ENCODE data around the gene ARSB.
A peak's percentile ranks its signal among the peaks of the same experiment; 100 is the strongest.

The ARSB gene

GRCh38 chr5:78811121-78811817 lies 173.8 kb downstream of the ARSB start:
- H3K36me3 Mint-ChIP-seq (ENCODE audit: low read depth), result no peaks in the 10 kb centered on the region
- no peaks in the 10 kb centered on the region for H3K27me3 Mint-ChIP-seq (ENCODE audit: low read depth)
- peak overlapping the region; percentile 80 to 91 (median 87) for H3K27ac Mint-ChIP-seq
- H3K4me3 Mint-ChIP-seq, result no peak overlapping the region
- H3K4me1 Mint-ChIP-seq, result peaks cover 48% of the 10 kb centered on the region
- H3K9me3 Mint-ChIP-seq, result no peaks in the 10 kb centered on the region
- no peak for TF ChIP-seq CTCF (IDR thresholded peaks at IDR 0.05; ENCODE audit: unreplicated experiment in 3 of 3)

- no peaks in the 10 kb centered on the region for H3K36me3 Mint-ChIP-seq (ENCODE audit: low read depth)
- H3K27me3 Mint-ChIP-seq (ENCODE audit: low read depth), result no peaks in the 10 kb centered on the region
- H3K4me1 Mint-ChIP-seq, result peaks cover 57% of the 10 kb centered on the region
- H3K27ac Mint-ChIP-seq, result peak overlapping the region; percentile 80 to 91 (median 87)
- TF ChIP-seq CTCF (IDR thresholded peaks at IDR 0.05; ENCODE audit: unreplicated experiment in 3 of 3), result no peak
- H3K9me3 Mint-ChIP-seq, result no peaks in the 10 kb centered on the region
- no peak overlapping the region for H3K4me3 Mint-ChIP-seq
These were observed 174.8 kb downstream of the ARSB start for GRCh38 chr5:78810098-78810920.

GRCh38 chr5:78809444-78809843 lies 175.7 kb downstream of the ARSB start:
- Mint-ChIP-seq H3K4me3 (no peak overlapping the region), H3K4me1 (peaks cover 62% of the 10 kb centered on the region), H3K9me3 (no peaks in the 10 kb centered on the region), H3K27me3 (ENCODE audit: low read depth) (no peaks in the 10 kb centered on the region), H3K27ac (peak overlapping the region; percentile 80 to 91 (median 87)), H3K36me3 (ENCODE audit: low read depth) (no peaks in the 10 kb centered on the region)
- TF ChIP-seq CTCF (IDR thresholded peaks at IDR 0.05; ENCODE audit: unreplicated experiment in 3 of 3), result no peak

GRCh38 chr5:78808818-78809217 lies 176.3 kb downstream of the ARSB start:
- H3K4me1 Mint-ChIP-seq, result peaks cover 67% of the 10 kb centered on the region
- no peaks in the 10 kb centered on the region for H3K9me3 Mint-ChIP-seq
- TF ChIP-seq CTCF (IDR thresholded peaks at IDR 0.05; ENCODE audit: unreplicated experiment in 3 of 3), result no peak
- no peaks in the 10 kb centered on the region for H3K36me3 Mint-ChIP-seq (ENCODE audit: low read depth)
- no peak overlapping the region for H3K4me3 Mint-ChIP-seq
- H3K27ac Mint-ChIP-seq, result peak overlapping the region; percentile 80 to 91 (median 87)
- H3K27me3 Mint-ChIP-seq (ENCODE audit: low read depth), result no peaks in the 10 kb centered on the region

- peak overlapping the region; percentile 80 to 91 (median 87) for H3K27ac Mint-ChIP-seq
- no peaks in the 10 kb centered on the region for H3K9me3 Mint-ChIP-seq
- H3K4me3 Mint-ChIP-seq, result no peak overlapping the region
- no peaks in the 10 kb centered on the region for H3K27me3 Mint-ChIP-seq (ENCODE audit: low read depth)
- no peaks in the 10 kb centered on the region for H3K36me3 Mint-ChIP-seq (ENCODE audit: low read depth)
- no peak for TF ChIP-seq CTCF (IDR thresholded peaks at IDR 0.05; ENCODE audit: unreplicated experiment in 3 of 3)
- H3K4me1 Mint-ChIP-seq, result peaks cover 67% of the 10 kb centered on the region
These were observed 176.7 kb downstream of the ARSB start for GRCh38 chr5:78808380-78808779.
